Measurements from ENCODE around the gene FZD1. TPM values are rescaled to one million over a fixed set of nuclear protein-coding genes. Genes with fewer than 3 reads are reported as not detected.

Gene FZD1
- total and polyA plus RNA-seq, 10 of the 15 experiments (the other 5 are each of a cell fraction or from before 2014, with no cell fraction given), result 0.07 to 0.56 (median 0.18) TPM

- CTCF ChIA-PET, result no interaction called here
- in situ Hi-C loops (cut with MboI), result no loop called here
- Histone ChIP-seq H3K79me2 (ENCODE audit: control insufficient read depth, insufficient read depth, low read length) (no peaks in the 10 kb centered on the region), H3K4me2 (ENCODE audit: control insufficient read depth, insufficient read depth) (no peak overlapping the region), H4K20me1 (ENCODE audit: control insufficient read depth, insufficient read depth) (no peaks in the 10 kb centered on the region), H3K9ac (ENCODE audit: control insufficient read depth, insufficient read depth, low read length) (no peak overlapping the region), H3K36me3 (ENCODE audit: control insufficient read depth in 2 of 2, insufficient read depth in 2 of 2, low read length in 1 of 2) (no peaks in the 10 kb centered on the region), H3K27ac (ENCODE audit: control insufficient read depth, insufficient read depth) (no peak overlapping the region), H3K9me3 (replicated peaks; ENCODE audit: control insufficient read depth, insufficient read depth, low read length) (no peaks in the 10 kb centered on the region), H3K4me3 (no peak overlapping the region), H3K27me3 (replicated peaks in 1 of 2; ENCODE audit: control insufficient read depth in 2 of 2, insufficient read depth in 2 of 2, low read length in 1 of 2) (no peaks in the 10 kb centered on the region), H3K4me1 (ENCODE audit: control insufficient read depth, insufficient read depth, low read length) (no peaks in the 10 kb centered on the region), H2AFZ (ENCODE audit: control insufficient read depth, low read depth, low read length) (no peak overlapping the region)
- FAIRE-seq, result no peak
- no peak for DNase-seq (ENCODE audit: low read depth, low spot score)
- 52% methylated on average over 2 of the region's 2 CpGs for WGBS (ENCODE audit: insufficient coverage, insufficient replicate concordance, low lambda C conversion rate, missing lambda C conversion rate)
- TF ChIP-seq, protein P1, sequence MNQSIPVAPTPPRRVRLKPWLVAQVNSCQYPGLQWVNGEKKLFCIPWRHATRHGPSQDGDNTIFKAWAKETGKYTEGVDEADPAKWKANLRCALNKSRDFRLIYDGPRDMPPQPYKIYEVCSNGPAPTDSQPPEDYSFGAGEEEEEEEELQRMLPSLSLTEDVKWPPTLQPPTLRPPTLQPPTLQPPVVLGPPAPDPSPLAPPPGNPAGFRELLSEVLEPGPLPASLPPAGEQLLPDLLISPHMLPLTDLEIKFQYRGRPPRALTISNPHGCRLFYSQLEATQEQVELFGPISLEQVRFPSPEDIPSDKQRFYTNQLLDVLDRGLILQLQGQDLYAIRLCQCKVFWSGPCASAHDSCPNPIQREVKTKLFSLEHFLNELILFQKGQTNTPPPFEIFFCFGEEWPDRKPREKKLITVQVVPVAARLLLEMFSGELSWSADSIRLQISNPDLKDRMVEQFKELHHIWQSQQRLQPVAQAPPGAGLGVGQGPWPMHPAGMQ (IDR thresholded peaks at IDR 0.05; ENCODE audit: borderline replicate concordance), result no peak
- TF ChIP-seq CHD2 (IDR thresholded peaks at IDR 0.05; ENCODE audit: borderline replicate concordance, low read depth, low read length), result no peak
- no peak for TF ChIP-seq SUPT20H (IDR thresholded peaks at IDR 0.05; ENCODE audit: borderline replicate concordance, control insufficient read depth, low read depth, low read length)
- TF ChIP-seq, protein P2, sequence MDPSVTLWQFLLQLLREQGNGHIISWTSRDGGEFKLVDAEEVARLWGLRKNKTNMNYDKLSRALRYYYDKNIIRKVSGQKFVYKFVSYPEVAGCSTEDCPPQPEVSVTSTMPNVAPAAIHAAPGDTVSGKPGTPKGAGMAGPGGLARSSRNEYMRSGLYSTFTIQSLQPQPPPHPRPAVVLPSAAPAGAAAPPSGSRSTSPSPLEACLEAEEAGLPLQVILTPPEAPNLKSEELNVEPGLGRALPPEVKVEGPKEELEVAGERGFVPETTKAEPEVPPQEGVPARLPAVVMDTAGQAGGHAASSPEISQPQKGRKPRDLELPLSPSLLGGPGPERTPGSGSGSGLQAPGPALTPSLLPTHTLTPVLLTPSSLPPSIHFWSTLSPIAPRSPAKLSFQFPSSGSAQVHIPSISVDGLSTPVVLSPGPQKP (IDR thresholded peaks at IDR 0.05; ENCODE audit: low read depth, low read length), result no peak
- TF ChIP-seq CHD1 (IDR thresholded peaks at IDR 0.05; ENCODE audit: low read depth, low read length), result no peak
- TF ChIP-seq TCF3 (IDR thresholded peaks at IDR 0.05; ENCODE audit: borderline replicate concordance, insufficient read depth, low read depth, low read length), result no peak
- no peak for TF ChIP-seq SMAD5 (IDR thresholded peaks at IDR 0.05; ENCODE audit: low read depth)
- no peak for TF ChIP-seq NBN (IDR thresholded peaks at IDR 0.05)
- TF ChIP-seq TAF1 (IDR thresholded peaks at IDR 0.05; ENCODE audit: borderline replicate concordance, low read depth, low read length), result no peak
- TF ChIP-seq, protein P3, sequence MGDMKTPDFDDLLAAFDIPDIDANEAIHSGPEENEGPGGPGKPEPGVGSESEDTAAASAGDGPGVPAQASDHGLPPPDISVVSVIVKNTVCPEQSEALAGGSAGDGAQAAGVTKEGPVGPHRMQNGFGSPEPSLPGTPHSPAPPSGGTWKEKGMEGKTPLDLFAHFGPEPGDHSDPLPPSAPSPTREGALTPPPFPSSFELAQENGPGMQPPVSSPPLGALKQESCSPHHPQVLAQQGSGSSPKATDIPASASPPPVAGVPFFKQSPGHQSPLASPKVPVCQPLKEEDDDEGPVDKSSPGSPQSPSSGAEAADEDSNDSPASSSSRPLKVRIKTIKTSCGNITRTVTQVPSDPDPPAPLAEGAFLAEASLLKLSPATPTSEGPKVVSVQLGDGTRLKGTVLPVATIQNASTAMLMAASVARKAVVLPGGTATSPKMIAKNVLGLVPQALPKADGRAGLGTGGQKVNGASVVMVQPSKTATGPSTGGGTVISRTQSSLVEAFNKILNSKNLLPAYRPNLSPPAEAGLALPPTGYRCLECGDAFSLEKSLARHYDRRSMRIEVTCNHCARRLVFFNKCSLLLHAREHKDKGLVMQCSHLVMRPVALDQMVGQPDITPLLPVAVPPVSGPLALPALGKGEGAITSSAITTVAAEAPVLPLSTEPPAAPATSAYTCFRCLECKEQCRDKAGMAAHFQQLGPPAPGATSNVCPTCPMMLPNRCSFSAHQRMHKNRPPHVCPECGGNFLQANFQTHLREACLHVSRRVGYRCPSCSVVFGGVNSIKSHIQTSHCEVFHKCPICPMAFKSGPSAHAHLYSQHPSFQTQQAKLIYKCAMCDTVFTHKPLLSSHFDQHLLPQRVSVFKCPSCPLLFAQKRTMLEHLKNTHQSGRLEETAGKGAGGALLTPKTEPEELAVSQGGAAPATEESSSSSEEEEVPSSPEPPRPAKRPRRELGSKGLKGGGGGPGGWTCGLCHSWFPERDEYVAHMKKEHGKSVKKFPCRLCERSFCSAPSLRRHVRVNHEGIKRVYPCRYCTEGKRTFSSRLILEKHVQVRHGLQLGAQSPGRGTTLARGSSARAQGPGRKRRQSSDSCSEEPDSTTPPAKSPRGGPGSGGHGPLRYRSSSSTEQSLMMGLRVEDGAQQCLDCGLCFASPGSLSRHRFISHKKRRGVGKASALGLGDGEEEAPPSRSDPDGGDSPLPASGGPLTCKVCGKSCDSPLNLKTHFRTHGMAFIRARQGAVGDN (IDR thresholded peaks at IDR 0.05), result no peak
- no peak for TF ChIP-seq POLR2AphosphoS5 (IDR thresholded peaks at IDR 0.05; ENCODE audit: low read length)
- no peak for TF ChIP-seq ZNF24 (IDR thresholded peaks at IDR 0.05)
- no peak for TF ChIP-seq RELB (IDR thresholded peaks at IDR 0.05; ENCODE audit: low read depth)
- no peak for TF ChIP-seq MEF2A (IDR thresholded peaks at IDR 0.05; ENCODE audit: insufficient read depth, low read depth, low read length)
- intact Hi-C loops (cut with micrococcal nuclease; ENCODE audit: unreplicated experiment), result no loop called here
- no peak for ATAC-seq
- POLR2A ChIA-PET, result no interaction called here
- RAD21 ChIA-PET (ENCODE audit: unreplicated experiment), result no interaction called here
- SMC1A ChIA-PET (ENCODE audit: uncharacterized antibody, unreplicated experiment), result interaction anchor here (0.9 to 1.9 kb wide), 2 partner anchors 12 to 46 kb away, joined by 3 to 5 read pairs; no protein-coding TSS in a partner anchor
- BruUV-seq (replicated peaks), result no TSS peak
Observed at GRCh38 chr7:91240376-91240941, 23.8 kb upstream of the FZD1 start.
